Measurements from ENCODE around the gene ANO2.

Gene ANO2

DNA sequence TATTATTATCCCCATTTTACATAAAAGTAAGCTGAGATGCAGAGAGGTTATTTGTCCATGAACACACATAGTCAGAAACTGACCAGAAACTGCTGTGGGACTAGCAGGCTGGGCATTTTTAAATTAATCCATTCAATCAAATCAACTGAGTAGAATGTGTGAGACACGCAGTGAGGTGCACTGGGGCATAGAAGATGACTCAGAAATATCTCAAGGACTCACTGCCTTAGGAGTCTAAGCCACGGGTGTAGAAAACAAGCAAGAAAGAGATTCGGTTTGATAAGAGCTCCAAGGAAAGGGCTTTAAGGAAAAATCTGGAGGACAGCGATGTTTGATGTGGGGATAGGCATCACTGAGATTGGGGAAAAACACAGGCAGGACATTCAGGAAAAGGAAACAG is 127.8 kb downstream of the ANO2 start:
- no peak for DNase-seq (ENCODE audit: low read depth)

DNA sequence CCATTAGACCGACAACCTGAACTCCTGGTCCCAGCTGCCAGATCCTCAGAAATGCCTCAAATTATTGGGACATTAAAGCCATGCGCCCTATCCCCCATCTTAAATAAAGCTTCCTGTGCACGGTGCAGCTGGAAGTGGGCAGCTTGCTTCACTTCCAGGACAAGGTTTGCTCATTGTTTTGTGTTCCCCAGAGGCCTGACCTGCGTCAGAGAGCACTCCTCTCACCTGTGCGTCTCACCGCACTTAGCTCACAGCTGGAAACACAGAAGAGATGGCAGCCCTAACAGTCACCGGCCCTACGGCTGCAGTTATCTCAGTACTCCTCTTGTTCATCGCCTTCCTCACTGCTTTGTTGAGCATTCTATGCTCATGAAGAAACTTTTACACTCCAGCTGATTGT is 135.5 kb downstream of the ANO2 start:
- DNase-seq (ENCODE audit: low read depth), result no peak

DNA sequence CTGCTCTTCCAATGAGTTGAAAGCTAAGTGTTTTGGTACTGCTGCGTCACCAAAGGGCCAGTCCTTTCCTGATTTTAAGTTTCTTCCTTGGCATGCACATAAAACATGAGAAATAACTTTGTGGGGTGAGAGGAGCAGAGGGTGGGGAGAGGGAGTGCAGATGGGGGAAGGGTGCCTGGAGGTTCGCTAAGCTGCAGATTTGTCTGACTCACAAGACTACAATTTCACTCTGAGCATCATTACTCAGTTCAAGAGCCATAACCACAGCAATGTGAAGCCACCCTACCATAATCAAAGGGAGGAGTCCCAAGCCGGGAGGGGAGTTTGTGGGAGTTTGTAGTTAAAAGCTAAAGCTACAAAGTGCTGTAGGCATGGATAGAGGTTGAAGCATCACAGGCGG is 136.1 kb downstream of the ANO2 start:
- DNase-seq (ENCODE audit: low read depth), result no peak

DNA sequence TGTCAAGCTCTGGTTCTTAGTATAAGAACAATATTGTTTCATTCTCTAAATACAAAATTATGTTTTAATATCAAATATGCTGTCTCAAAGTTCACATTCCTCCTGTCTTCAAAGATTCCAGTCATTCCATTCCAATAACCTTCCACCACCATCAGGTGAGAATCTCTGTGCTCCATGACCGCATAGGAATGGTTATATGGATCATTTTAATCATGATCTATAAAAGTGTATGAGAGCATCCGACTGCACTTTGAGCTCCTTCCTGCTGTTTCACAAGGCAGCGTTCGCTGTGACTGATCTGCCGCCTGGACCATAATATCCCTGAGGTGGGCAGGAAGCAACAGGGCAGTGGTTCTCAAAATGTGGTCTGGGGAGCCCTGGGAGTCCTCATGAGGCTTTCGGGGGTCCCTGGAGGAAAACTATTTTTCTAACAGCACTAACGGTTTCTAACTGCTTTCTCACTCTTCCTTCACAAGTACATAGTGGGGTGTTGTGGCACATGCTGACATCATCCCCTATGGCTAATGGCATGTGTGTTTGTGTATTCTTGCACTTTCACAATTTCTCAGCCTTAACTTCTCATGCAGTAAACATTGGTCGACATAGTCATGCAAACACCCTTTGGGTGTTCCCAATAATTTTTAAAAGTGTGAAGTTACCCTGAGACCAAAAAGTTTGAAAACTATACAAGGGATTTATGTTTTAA is 137.4 kb downstream of the ANO2 start:
- no peak for DNase-seq (ENCODE audit: low read depth)

DNA sequence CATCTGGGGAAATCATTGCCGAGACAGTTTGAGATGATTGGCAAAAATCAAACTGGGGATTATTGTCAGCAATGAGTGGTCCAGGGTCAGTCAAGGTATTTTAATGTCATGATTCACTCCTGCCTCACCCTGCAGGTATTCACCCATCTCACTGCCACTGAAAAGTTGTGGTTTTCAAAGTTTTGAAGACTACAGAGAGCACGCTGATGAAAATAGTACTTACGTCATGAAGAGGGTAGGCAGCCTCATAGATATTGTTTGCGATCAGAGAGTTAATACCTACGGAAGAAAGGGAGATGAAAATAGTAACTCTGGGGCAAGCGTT is 138.0 kb downstream of the ANO2 start:
- DNase-seq (ENCODE audit: low read depth), result no peak

DNA sequence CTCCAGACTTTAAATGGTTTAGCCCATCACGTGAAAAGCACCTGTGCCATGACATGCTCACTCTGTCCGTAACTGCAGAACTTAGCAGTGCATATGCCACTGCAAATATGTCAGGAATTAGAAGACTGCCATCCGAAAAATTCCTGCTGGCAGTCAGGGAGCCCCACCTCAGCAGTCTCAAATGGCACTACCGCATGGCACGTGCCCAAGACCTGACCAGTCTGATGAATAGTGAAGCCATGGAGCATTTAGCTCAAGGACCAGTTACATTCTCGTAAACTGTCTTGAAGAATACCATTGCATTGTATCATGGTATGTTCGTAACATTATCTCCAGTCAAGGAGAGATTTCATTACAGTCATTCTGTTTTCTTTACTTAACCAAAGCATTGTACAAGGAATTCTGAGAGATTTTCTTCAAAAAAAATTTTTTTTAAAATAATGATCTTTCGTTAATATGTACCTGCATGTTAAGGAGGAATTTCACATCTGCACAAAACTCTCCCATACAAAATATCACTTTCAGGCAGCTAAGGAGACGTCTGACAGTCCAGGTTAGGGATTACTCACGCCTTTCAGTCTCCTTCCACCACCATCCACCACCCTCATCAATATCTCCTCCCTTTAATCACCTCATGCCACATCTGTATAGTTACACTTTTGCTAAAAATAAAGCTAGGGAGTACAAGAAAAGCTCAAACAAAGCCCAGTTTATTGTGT is 138.5 kb downstream of the ANO2 start:
- DNase-seq (ENCODE audit: low read depth), result no peak

DNA sequence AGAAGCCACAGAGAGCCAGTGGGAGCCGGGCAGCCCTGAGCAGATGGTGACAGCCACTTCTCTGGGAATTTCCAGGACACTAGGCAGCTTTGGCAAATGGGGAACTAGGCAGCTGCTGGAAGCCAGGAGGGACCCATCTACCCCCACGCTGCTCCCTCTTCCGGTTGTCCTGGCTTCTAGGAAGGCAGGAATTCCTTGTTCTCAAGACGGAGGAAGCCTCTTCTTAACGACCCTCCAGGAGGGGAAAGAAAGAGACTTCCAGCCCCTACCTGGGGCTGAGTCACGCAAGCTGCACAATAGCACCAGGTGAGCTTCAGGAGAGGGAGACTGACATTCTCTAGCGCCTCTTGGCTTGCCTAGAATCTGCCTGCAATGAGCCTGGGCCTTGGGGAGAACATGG is 141.5 kb downstream of the ANO2 start:
- no peak for DNase-seq (ENCODE audit: low read depth)

DNA sequence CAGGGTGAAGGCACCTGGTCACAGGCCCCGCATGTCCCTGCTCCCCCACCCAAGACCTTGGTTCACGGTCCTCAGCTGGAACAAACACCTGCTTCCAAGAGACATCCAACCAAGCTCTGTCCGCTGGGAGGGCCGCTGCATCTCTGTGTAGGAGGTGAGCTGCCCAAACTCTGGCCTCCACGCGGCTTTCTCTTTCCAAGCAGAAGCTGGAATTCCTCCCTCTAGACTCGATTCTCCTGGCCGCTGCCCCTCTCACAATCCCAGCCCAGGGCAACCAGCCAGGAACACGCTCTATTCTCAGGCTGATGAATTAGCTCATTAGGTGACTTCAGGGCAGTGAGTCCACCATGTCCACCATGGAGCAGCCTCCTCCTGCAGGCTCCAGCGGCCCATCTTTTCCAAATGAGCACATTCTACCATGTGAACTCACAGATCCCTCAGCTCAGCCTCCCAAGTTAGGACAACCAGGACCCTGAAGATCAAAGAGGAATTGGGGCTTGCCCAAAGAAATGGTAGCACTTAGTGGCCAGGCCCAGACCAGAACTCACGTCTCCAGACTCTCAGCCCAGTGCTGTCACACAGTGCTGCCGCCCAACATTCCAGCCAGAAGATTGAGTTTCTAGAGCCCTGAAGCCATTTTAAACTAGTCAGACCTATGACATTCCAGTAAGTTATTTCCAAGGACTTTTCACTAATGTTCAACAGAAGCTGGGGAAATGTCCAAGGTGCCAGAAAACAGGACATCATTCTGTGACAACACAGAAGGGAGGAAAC is 146.6 kb downstream of the ANO2 start:
- no peak for DNase-seq (ENCODE audit: low read depth)

DNA sequence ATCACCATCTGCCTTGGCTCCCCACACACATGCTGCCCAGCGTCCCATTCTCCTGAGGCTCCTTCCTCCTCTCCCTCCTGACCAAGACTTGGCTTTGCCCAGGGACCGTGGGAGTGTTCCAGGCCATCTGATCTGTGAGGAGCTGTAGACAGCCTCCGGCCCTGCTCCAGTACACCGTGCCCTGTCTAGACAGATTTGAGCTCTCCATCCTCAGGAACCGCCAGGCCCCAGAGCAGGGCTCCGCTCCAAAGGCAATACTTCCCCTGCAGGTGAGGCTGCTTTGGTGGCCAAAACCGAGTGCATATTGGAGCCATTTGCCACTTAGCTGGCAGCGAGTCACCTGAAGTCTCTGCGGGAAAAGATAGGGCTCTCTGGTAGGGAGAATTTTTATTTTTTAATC is 147.4 kb downstream of the ANO2 start:
- no peak for DNase-seq (ENCODE audit: low read depth)

DNA sequence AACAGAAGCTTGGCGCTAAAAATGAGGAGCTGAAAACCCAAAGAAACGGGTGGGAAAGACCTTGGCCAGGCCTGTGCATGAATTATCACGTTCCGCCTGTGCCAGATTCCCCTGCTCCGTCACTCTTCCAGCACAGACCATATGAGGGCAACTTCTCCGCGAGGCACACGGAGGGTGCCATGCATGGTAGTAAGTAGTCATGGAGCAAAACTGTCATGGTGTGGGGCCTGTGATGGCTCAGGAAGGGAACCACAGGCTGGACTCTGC is 148.2 kb downstream of the ANO2 start:
- DNase-seq (ENCODE audit: low read depth), result no peak

DNA sequence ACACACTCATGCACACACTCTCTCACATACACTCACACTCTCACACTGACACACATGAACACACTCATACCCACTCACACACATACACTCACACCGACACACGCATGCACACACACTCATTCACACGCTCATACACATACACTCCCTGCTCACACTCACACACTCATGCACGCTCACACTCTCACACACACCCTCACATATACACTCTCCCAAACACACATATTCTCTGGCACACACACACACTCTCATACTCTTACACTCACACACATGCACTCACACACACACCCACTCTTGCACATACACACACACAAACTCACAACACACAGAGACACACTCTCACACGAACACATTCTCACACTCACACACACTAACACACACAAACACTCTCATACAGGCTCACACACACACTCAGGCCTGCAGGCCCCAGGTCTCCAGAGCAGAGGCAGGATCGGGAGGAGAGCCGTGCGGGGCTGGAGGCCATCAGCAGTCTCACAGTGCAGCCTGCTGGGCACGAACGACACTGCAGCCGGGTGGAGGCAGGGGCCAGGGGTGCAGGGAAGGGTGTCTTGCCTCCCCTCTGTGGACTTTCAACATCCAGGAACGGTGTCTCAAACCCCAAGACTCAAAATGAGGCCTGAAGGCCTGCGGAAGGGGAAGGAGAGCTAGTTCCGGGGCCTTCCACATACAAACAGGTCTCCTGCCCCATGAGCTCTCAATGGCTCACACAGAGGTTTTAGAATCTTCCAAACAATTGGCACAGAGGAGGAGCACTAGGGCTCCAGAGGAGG is 148.7 kb downstream of the ANO2 start:
- DNase-seq (ENCODE audit: low read depth), result peak; percentile 11

DNA sequence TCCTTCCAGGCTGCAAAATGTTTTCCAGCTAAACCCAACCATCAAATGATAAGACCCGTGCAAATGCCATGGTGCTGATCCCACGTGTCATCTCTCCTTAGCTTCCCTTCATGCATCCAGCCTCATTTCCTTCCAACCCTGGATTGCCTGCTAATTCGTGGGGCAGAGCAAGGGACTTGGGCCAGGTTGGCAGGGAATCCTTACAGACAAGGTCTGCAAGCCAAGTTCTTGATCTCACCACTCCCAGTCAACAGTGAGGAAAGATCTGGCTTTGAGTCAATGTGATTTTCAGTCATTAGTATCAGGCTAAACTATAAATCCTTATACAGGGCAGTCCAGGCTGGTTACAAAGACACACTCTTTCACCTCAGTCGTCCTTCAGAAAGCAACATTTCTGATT is 150.9 kb downstream of the ANO2 start:
- no peak for DNase-seq (ENCODE audit: low read depth)

DNA sequence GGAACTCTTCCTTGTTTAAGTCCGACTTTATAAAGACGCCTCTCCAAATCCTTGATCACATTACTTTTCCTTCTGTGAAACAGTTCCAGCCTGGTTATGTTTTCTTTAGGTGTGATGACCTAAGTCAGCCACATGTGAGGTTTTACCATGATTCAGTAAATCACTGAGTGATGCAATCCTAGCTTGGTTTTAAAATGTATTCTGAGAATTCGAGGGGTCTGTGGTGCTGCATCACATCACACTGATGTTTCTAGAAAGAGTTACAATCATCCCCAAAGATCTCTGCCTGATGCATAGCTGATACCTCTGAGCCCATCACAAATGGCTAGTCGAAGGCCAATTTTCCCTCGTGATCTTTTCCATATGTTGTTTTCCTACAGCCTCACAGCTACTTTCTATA is 152.7 kb downstream of the ANO2 start:
- DNase-seq (ENCODE audit: low read depth), result no peak

DNA sequence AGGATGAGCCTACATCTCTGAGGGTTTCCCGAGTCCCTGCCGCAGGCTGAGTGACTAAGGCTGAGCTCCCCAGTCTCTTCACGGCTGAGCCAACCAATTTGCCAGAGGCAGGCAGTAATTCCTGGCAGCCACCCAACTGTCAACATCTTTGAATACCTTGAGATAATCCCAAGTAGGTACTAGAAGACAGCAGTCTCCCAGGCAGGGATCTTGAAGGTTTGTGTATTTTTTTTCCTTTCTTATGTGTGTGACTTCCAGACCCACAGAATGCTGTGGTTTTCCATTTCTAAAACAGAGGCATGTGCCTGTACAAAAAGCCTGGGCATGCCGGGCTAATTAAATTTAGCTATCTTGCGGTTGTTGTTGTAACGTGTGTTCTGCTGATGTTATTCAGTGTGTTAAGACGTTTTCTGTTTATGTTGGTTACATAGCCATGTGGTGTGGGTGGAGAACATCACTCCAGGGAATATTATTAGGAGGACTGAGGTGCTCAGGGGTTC is 155.5 kb downstream of the ANO2 start:
- DNase-seq (ENCODE audit: low read depth), result no peak

DNA sequence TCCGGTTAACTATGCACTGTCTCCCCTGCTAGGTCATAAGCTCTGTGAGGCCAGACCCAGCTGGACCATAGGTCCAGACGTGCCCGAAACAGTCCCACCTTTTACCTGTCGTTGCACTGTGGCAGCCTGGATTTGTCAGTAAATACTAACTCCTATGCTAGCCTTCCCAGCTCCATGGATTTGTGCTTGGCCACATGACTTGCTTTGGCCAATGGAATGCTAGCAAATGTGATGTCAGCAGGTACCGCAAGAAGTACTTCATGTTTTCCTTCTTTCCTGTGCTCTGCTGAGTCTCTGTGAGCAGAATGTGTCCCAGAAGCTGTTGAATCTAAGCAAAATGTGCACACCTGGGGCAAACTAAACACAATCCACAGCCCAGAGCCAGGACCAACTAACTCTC is 157.2 kb downstream of the ANO2 start:
- no peak for DNase-seq (ENCODE audit: low read depth)

DNA sequence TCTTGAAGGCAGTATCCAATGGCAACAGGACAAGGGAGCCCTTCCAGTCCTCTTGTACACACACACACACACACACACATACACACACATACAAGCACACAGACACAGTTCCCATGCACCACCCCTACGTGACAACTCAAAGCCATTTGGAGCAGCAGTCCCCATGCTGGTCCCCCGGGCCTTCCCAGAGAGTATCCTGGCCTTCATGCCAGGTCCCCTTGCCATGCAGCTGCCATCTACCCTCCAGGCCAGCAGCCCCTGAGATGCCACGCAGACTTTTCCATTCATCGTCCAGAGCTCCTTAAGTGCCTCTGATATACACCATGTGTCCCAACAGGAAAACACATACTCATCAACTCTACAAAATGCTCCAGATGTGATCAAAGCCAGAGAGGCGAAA is 159.5 kb downstream of the ANO2 start:
- no peak for DNase-seq (ENCODE audit: low read depth)

DNA sequence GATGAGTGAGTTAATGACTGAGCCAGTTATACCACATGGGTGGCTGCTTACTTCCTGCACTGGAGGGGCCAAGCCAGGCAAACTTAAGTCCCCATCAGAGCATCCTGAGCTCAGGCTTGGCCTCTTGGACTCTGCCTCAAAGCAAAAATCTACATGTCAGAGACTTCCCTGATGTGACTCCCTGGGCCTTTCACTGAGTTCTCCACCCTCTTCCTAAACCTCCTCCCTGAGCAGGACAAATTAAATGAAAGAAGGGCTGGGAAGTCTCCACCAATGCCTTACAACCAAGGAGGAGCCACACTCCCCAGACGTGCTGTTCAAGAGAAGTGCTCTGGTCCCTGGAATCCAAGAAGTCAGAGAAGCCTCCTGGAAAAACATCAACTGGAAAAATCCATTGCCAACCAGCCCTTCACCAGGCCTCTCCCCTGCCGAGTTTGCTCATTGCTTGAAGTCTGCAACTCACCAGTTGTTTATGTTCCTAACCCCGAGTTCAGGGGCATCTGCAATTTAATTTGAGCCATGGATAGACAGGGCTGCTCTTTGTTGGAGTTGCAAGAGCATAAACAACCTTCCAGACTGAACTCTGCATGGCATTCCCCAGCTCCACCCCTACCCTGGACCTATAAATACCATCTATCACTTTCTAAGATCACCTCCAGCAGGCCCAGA is 160.5 kb downstream of the ANO2 start:
- DNase-seq (ENCODE audit: low read depth), result no peak

DNA sequence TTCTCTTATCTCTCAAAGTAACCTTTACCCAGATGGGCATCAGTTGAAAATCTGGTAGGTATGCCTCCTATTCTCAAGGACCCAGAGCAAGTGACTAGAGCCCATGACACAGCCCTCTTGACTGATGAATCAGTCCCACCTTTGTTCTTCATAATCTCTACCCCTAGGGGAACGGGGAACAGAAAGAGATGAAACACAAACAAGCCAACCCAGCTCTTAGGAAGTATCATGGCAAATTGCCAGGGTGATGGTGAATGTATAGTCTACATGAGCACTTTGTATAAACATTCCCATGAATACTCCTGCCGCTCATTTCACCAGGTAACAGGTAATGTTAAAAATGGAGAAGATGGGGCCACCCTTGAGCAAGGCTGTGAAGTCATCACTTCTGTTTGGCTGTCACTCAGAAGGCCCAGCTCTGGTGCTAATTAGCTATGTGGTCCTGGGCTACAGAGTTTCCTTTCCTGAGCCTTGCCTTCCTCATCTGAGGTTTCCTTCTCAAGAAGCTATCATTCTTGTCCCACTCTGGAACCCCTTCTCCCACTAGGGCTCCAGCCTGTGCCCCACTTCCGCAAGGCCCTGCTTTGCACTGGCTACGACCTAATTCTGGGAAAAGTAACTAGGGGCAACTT is 161.7 kb downstream of the ANO2 start:
- DNase-seq (ENCODE audit: low read depth), result no peak

DNA sequence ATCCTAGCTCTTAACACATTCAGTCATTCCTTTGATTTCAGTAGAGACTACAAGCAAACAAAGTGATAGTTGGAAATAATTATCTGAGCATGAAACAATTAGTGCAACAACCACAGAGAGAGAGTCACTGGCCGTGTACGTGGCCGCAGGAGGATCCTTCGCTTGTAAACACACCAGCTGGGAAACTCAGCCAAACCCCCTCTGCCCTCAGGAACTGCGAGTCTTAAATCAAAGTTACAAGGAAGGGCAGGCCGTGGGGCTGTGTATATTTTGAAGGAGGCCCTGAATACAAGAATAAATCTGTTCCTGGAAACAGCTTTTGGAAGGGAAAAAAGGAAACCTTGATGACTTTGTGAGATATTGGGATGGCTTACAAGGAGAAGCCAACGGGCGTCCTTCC is 164.5 kb downstream of the ANO2 start:
- DNase-seq (ENCODE audit: low read depth), result no peak

DNA sequence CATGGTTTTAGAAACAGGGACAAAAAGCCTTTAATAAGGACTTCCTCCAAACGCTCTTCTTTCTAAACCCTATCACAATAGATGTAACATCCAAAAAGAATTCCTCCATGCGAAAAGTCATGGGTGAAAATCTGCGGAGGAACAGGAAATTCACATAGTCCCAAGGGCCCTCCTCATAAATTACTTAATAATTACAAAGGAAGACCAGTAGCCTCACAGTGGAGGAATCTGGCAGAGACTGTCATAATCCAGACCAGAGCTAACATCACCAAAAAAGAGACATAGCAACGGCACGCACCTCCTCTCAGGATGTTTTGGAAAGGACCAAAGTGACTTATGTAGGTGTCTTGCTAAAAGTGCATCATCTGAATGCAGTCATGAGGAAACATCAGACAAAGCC is 165.7 kb downstream of the ANO2 start:
- DNase-seq (ENCODE audit: low read depth), result no peak

DNA sequence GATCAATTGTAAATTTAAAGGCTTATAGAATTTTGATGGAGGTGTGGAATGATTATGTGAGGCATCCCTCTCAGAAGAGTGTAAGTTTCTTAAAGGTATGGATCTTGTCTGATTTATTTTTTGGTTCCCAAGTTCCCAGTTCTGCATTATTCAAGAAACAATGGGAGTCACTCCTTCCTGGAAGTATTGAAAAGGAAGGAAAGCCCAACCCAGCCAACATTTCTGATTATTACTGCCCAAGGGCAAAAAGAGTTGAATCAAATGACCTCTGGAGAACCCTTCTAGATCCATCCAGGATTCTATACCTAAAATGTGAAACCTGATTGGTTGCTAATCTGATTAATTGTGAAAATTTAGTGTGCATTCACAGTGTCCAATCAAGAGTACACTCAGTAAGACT is 166.2 kb downstream of the ANO2 start:
- no peak for DNase-seq (ENCODE audit: low read depth)

DNA sequence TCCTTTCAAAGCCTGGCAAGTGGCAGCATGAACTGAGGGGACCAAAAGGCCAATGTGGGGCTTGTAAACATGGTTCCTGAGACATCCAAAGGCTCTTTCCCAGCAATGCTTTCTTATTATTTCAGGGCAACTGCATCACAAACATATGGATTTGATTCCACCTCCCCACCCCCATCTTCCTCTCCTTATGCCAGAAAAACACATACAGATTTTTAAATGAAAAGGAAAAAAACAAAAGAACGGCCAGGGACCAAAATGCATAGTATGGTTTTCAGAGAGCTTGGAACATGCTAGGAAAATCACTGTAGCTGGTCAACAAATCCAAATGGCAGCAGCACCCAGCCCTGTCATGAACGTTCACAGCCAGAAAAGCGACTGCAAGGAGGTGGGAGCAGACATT is 167.6 kb downstream of the ANO2 start:
- no peak for DNase-seq (ENCODE audit: low read depth)
